HG02623 (cell line): ENCODE data around the gene UPF1.
"Not testable (repeated sequence)": the region's sequence is repeated elsewhere in the genome, so short reads cannot be mapped to it uniquely, and the experiment has no call there.

Experiments
- ATAC-seq: cut with Tn5 transposase; IDR thresholded peaks from one replicate; pipeline ENCODE4 v1.9.1; 2021; ENCODE audit warnings: moderate library complexity; ENCODE audit not compliant: unreplicated experiment

Gene UPF1

GRCh38 chr19:18912933-18913332 is 81.2 kb downstream of the UPF1 start:
- ATAC-seq = no peak

- ATAC-seq = no peak
Measured at GRCh38 chr19:18913466-18913865, 81.7 kb downstream of the UPF1 start.

DNA sequence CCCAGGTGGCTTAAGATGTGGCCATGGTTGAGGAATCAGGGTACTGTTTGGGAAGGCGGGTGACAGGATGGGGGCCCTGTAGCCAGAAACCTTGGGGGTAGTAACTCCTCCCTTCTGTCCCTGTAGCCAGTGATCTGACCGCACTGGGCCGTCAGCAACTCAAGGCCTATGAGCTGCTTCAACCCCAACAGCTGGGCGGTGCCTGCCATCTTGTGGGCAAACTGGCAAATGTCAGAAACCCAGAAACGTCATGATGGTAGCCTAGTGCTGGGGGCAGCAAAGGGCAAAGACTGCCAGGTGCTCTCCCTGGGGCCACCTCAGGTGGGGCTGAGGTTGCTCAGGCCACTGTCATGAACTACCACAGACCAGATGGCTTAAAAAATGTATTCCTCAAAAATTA is 83.9 kb downstream of the UPF1 start:
- ATAC-seq = no peak

GRCh38 chr19:18917593-18917992 is 85.8 kb downstream of the UPF1 start:
- not testable (repeated sequence) for ATAC-seq
